Kidney epithelial cell (primary cell): ENCODE data around the gene SUN1. TPM values are rescaled to one million over a fixed set of nuclear protein-coding genes. Genes with fewer than 3 reads are reported as not detected.
A peak's percentile ranks its signal among the peaks of the same experiment; 100 is the strongest.

Source experiments
- DNase-seq: peaks from one replicate; pipeline ENCODE4 v3.0.0-alpha.2; 2010; ENCODE audit warnings: low read depth
- H3K27me3 ChIP-seq: 2 replicates; pipeline ENCODE4 v1.6.0; 2011; ENCODE audit warnings: low read length; ENCODE audit not compliant: control insufficient read depth, insufficient read depth
- H3K36me3 ChIP-seq: 2 replicates; pipeline ENCODE4 v1.5.1; 2011; ENCODE audit warnings: low read length; ENCODE audit not compliant: control insufficient read depth, insufficient read depth
- H3K4me3 ChIP-seq: 2 replicates; pipeline ENCODE4 v1.5.1; 2011; ENCODE audit warnings: low read depth, mild to moderate bottlenecking, control low read depth, low read length
- CTCF ChIP-seq: IDR thresholded peaks from 2 replicates; pipeline ENCODE4 v1.5.1; 2011; ENCODE audit warnings: mild to moderate bottlenecking, moderate library complexity, low read length, control low read depth, inconsistent platforms; ENCODE audit not compliant: insufficient read depth, poor library complexity, severe bottlenecking
- total RNA-seq: library from RNA; depleted of rRNA; stranded (reverse); fragments of >200 nt; gene quantifications from 2 replicates; pipeline ENCODE4 v1.2.3, GENCODE V29; 2015

Gene SUN1
- total RNA-seq, 1 donor from 2014 or later = 192 TPM

- DNase-seq = no peak
- Histone ChIP-seq H3K4me3 (no peak overlapping the region), H3K36me3 (no peaks in the 10 kb centered on the region)
Measured at GRCh38 chr7:836429-836828, 4.2 kb downstream of the SUN1 start.

DNA sequence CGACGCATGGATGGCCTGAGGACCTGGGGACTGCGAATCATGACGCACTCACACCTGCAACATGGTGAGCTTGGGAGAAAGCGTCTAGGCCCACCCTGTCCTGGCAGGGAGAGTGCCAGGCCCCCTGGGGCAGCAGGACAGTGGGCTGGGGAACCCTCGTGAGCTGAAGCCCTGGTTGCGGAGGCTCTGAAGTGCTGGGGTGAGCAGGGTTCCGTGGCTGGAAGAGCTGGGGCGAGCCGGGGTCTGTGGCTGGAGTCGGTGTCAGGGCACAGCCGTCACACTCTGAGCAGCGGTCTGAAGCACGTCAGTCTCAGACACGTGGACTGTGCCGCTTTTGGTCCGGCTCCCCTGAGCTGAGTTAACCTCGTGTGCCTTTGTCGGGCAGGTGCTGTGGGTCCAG, 4.7 kb downstream of the SUN1 start:
- Histone ChIP-seq H3K4me3 (no peak overlapping the region), H3K36me3 (no peaks in the 10 kb centered on the region), H3K27me3 (no peaks in the 10 kb centered on the region)
- DNase-seq = no peak
- no peak for TF ChIP-seq CTCF

More at GRCh38 chr7:836429-836828, 4.2 kb downstream of the SUN1 start:
- TF ChIP-seq CTCF = peak; percentile 47
- H3K27me3 ChIP-seq = no peaks in the 10 kb centered on the region

DNA sequence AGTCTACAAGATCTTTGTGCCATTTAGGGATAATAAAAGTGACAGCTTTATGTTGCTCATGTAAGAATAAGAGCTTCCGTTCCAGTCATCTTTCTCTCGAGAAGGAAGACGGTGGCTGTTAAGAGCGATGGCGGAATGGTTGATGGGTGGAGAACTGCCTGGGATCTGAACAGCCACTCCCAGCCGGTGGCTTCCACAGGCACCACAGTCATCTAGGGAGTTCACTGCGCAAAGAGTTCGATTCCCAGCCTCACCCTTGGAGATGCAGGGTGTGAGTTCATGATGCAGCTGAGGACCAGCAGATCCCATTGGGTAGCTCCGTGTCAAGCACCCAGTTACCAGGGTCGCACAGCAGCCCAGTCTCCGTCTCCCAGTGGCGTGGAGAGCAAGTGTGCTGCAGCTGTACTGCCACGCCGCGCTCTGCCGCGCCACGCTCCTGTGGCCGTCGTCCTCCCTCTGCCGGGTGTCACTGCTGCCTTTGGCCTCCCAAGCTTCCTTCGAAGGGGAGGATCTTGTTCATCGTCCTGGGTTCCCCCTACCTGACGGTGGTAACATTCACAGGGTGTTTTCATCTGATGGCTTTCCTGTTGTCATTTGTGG, 7.8 kb downstream of the SUN1 start:
- Histone ChIP-seq H3K36me3 (no peaks in the 10 kb centered on the region), H3K4me3 (no peak overlapping the region), H3K27me3 (no peaks in the 10 kb centered on the region)
- no peak for TF ChIP-seq CTCF
- DNase-seq = no peak

DNA sequence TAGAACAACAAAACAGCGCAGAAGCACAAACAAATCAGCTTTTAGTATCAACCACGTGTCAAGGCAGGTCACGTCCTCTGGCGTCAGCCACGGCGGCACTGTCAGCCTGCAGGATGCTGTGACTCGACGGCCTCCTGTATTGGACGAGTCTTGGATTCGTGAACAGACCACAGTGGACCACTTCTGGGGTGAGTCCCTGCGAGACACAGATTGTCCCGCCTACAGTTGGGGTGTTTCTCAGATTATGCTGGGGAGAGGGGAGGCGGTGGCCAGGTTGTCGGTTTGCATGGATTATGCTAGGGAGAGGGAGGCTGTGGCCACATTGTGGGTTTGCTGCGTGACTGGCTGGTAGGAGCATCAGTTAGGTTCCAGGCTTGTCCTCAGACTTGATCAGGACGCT, 9.7 kb downstream of the SUN1 start:
- no peaks in the 10 kb centered on the region for H3K36me3 ChIP-seq
- TF ChIP-seq CTCF = no peak
- no peak for DNase-seq
- H3K4me3 ChIP-seq = no peak overlapping the region
- no peaks in the 10 kb centered on the region for H3K27me3 ChIP-seq

GRCh38 chr7:842431-843031, 10.3 kb downstream of the SUN1 start:
- no peak for TF ChIP-seq CTCF
- no peaks in the 10 kb centered on the region for H3K27me3 ChIP-seq
- no peak overlapping the region for H3K4me3 ChIP-seq
- no peak for DNase-seq
- no peaks in the 10 kb centered on the region for H3K36me3 ChIP-seq

DNA sequence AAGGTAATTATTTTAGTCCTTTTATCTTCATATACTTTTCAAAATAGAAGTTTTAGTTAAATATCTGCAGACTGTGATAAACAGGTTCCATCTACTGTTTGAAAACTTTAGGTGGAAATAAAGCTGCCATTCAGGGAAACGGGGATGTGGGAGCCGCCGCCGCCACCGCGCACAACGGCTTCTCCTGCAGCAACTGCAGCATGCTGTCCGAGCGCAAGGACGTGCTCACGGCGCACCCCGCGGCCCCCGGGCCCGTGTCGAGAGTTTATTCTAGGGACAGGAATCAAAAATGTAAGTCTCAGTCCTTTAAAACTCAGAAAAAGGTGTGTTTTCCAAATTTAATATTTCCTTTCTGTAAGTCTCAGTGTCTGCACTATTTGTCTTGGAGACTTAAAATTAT, 11.0 kb downstream of the SUN1 start:
- TF ChIP-seq CTCF = no peak
- DNase-seq = no peak
- Histone ChIP-seq H3K27me3 (no peaks in the 10 kb centered on the region), H3K36me3 (no peaks in the 10 kb centered on the region), H3K4me3 (no peak overlapping the region)
